Lung (tissue), 12 donors: ENCODE results near the gene GHR. TPM values are rescaled to one million over a fixed set of nuclear protein-coding genes. Genes with fewer than 3 reads are reported as not detected.

Experiments used
- ATAC-seq: fragments of 200-7000 bp; cut with Tn5 transposase; one replicate; pipeline ENCODE4 v1.9.1; 2020; ENCODE audit warnings: moderate number of reproducible peaks; ENCODE audit not compliant: insufficient read depth, low FRiP score
- DNase-seq, 3 donors: peaks; one replicate each; pipeline ENCODE4 v3.0.0-alpha.2; 2013 to 2017
- H3K27ac ChIP-seq, 2 donors: one replicate each; pipeline ENCODE4 v1.5.1; 2013; ENCODE audit warnings: mild to moderate bottlenecking in 2 of 2, moderate library complexity in 2 of 2, control low read depth in 1 of 2, inconsistent platforms in 1 of 2, low read depth in 1 of 2, low read length in 1 of 2
- H3K27me3 ChIP-seq, 3 donors: one replicate each; pipeline ENCODE4 v1.5.1; 2013; ENCODE audit warnings: low read length in 2 of 3; ENCODE audit not compliant: control insufficient read depth in 3 of 3, insufficient read depth in 3 of 3
- H3K36me3 ChIP-seq, 4 donors: one replicate each; pipeline ENCODE4 v1.5.1; 2013; ENCODE audit warnings: low read length in 4 of 4, mild to moderate bottlenecking in 1 of 4, moderate library complexity in 1 of 4; ENCODE audit not compliant: control insufficient read depth in 4 of 4, insufficient read depth in 4 of 4
- H3K4me1 ChIP-seq, 5 donors: one replicate each; pipeline ENCODE4 v1.5.1; 2013; ENCODE audit warnings: low read length in 5 of 5, mild to moderate bottlenecking in 2 of 5, moderate library complexity in 1 of 5; ENCODE audit not compliant: control insufficient read depth in 5 of 5, insufficient read depth in 5 of 5
- H3K4me3 ChIP-seq: one replicate; pipeline ENCODE4 v1.5.1; 2013; ENCODE audit warnings: mild to moderate bottlenecking, control low read depth, moderate library complexity
- H3K9ac ChIP-seq, 2 donors: one replicate each; pipeline ENCODE4 v1.5.1; 2013; ENCODE audit warnings: low read length in 2 of 2, control low read depth in 1 of 2; ENCODE audit not compliant: insufficient read depth in 1 of 2
- H3K9me3 ChIP-seq, 4 donors: one replicate each; pipeline ENCODE4 v1.5.1; 2013; ENCODE audit warnings: low read length in 3 of 4, mild to moderate bottlenecking in 1 of 4, moderate library complexity in 1 of 4; ENCODE audit not compliant: control insufficient read depth in 4 of 4, insufficient read depth in 3 of 4
- CTCF ChIP-seq: IDR thresholded peaks from 2 replicates; pipeline ENCODE4 v1.5.1; 2012; ENCODE audit warnings: mild to moderate bottlenecking; ENCODE audit errors: control extremely low read depth, extremely low read depth
- WGBS, 2 donors: extraction: QIAGEN DNeasy Blood & Tissue Kit; methylation state at CpG; one replicate each; pipeline ENCODE4 v1.1.7; 2013; 5-methylcytosine and 5-hydroxymethylcytosine counted together
- polyA plus RNA-seq, 2 donors: library from polyadenylated mRNA; stranded (reverse); fragments of 200-250 nt; gene quantifications; one replicate each; pipeline ENCODE4 v1.2.1, GENCODE V29; 2013
- total RNA-seq, 2 donors: library from RNA; depleted of rRNA in 1 of 2; stranded (reverse); fragments of >200 nt in 1 of 2; gene quantifications; one replicate each; pipeline ENCODE4 v1.2.1, GENCODE V29; 2014 to 2021
- donor health status: control.
- donor health status: control.
- donor health status: Bipolar disorder and iron deficiency.
- donor health status: healthy.
- donor health status: DM: yes; HTN: yes; CAD: no.

GHR gene
- total and polyA plus RNA-seq, 4 donors: 0.98 to 23.8 (median 3.2) TPM

DNA sequence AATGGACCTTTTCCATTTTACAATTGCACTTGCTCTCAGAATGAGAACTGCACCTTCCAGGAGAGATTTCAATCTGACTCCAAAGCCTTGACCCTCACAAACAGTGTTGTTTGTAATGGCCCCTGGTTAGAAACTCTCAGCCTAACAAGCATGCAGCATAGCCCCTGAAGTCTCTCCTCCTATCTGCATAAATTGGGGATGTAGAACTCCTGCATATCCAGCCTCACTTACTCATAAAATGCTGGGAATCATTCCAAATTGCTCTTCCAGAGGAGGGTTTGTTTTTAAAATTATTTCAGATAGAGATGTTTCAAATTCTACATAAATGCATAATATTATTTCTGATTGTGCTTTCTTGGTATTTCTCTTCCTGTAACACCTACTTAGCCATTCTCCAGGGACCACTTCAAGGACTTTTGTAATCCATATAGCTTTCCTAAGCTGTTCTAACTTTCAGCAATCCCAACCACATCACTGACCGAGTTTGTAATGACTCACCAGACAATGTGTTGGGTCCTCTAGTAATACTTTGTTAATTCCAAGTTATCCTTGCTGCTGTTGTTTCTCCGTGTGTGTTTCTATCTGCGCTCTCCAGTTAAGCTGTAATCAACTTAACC, 189.6 kb downstream of the GHR start:
- no peak for TF ChIP-seq CTCF
- H3K4me3 ChIP-seq: no peak overlapping the region
- H3K36me3 ChIP-seq: no peaks in the 10 kb centered on the region
- DNase-seq (peak in 2 of 3 donors; percentile 85 to 90), ATAC-seq (peak; percentile 41)
- peaks cover 0 to 16% (median 4%) of the 10 kb centered on the region in 5 donors for H3K4me1 ChIP-seq
- no peaks in the 10 kb centered on the region for H3K27me3 ChIP-seq
- H3K27ac ChIP-seq: no peak overlapping the region
- WGBS, 2 donors: 71 to 82% methylated on average over 3 of the region's 3 CpGs
- peaks cover 0 to 3% (median 0%) of the 10 kb centered on the region in 4 donors for H3K9me3 ChIP-seq
- H3K9ac ChIP-seq: no peak overlapping the region

DNA sequence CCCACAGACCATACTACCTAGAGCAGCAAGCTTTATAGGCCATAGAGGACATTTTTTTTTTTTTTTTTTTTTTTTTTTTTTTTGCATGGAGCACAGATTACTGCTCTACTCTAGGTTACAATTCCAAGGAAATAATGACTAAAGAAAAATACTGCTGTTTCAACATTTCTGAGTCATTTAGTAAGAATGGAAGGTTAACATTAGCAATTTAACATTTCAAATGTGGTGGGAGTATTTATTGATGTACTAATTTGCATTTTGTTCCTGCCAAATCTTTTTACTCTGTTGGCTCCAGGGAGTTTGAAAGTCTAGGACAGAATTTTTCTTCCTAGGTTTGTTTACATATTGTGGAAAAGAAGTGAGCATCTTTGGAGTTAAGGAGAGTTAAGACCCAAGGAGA, 191.3 kb downstream of the GHR start:
- peaks cover 0 to 16% (median 4%) of the 10 kb centered on the region in 5 donors for H3K4me1 ChIP-seq
- H3K9ac ChIP-seq: no peak overlapping the region
- DNase-seq (no peak), ATAC-seq (no peak)
- no peak overlapping the region for H3K27ac ChIP-seq
- H3K9me3 ChIP-seq: no peaks in the 10 kb centered on the region
- no peak overlapping the region for H3K4me3 ChIP-seq
- TF ChIP-seq CTCF: no peak
- no peaks in the 10 kb centered on the region for H3K27me3 ChIP-seq
- H3K36me3 ChIP-seq: no peaks in the 10 kb centered on the region

GRCh38 chr5:42620579-42621216, 197.5 kb downstream of the GHR start:
- H3K9ac ChIP-seq: no peak overlapping the region
- H3K4me1 ChIP-seq: peaks cover 0 to 21% (median 10%) of the 10 kb centered on the region in 5 donors
- TF ChIP-seq CTCF: no peak
- WGBS, 2 donors: 69 to 79% methylated on average over 4 of the region's 4 CpGs
- H3K4me3 ChIP-seq: no peak overlapping the region
- H3K27me3 ChIP-seq: no peaks in the 10 kb centered on the region
- no peak for ATAC-seq
- DNase-seq: no peak
- H3K36me3 ChIP-seq: no peaks in the 10 kb centered on the region
- H3K27ac ChIP-seq: peak overlapping the region in 1 of 2 donors; percentile 46
- H3K9me3 ChIP-seq: no peaks in the 10 kb centered on the region
